IPS-NIHi11 (cell line): ENCODE data around the gene FBXL16.

Experiments used
- DNase-seq: peaks from one replicate; pipeline ENCODE4 v3.0.0; 2012; ENCODE audit warnings: mixed read lengths, low spot score

The FBXL16 gene

DNA sequence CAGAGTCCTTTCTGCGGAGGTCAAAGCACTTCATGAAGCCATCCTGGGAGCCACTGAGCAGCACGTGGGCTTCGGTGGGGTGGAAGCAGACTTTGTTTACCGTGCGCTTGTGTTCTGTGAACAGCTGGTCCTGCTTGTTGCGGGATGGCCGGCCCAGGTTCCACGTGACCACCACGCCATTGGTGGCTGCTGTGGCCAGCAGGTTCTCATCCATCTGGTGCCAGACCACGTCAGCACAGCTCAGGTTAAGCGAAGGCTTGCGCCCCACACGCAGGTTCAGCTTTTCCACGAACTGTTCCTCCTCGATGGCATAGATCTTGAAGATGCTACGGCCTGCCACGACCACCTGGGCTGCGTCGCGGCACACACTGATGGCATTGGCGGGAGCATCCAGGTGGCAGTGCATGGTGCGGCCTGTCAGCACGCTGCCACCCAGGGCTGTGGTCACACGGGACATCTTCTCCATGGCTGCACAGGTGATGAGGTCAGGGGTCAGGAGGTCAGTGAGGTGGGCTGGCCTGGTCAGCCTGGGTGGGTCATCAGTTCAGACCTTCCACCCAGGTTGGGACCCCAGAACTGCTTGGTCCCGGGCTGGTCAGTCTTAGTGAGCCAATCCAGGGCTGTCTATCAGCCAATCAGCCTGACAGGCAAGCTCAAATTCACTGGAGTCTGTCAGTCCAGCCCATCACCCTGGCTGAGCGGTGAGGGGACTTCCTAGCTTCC lies 16.3 kb downstream of the FBXL16 start:
- no peak for DNase-seq

DNA sequence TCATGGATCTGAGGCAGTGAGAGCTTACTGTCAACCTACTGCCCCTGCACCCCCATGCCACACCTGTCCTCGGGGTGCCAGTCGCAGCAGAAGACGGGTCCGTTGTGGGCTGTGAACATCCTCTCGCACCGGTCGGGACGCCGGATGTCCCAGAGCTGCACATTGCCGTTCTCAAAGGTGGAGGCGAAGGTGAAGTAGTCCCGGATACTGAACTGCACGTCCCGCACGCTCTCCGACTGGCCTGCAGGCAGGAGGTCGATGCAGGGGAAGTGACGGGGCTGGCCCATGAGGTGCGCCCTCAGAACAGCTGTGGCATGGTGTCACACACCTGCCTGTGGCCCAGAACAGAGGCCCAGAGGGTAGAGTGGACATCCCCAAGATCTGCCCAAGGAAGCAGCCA lies 18.1 kb downstream of the FBXL16 start:
- no peak for DNase-seq

DNA sequence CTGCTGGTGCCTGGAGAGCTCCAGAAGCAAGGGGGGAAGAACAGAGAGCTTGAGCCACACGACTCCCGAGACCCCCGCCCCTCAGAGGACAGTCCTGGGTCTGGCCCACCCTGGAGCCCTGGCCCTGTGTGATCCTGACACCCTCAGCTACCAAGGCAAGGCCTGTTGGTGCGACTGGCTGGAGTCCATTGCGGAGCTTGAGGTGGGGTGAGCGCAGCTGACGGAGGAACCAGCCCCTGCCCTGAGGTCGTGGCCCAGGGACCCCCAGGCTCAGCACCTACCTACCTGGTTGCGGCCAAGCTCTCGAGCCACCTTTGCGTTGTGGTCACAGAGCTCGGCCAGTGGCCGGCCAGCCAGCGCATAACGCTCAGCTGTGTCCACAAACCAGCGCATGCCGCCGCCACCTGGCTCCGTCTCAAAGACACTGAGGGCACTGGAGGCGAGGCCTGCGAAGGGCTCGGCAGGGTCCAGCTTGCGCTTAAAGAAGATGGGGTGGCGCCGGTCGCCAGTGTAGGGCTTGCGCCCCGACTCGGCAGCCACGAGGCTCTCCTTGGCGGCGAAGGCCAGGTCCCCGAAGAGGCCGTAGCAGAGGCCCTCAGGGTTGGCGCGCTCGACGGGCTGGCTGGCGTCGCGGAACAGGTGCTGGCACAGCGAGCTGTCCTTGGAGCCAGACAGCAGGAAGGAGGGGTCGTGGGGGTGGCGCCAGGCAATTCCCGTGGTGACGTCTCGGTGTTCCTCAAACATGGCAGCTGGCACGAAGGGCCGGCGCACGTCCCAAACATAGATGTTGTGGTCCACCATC lies 18.9 kb downstream of the FBXL16 start:
- DNase-seq, result no peak

DNA sequence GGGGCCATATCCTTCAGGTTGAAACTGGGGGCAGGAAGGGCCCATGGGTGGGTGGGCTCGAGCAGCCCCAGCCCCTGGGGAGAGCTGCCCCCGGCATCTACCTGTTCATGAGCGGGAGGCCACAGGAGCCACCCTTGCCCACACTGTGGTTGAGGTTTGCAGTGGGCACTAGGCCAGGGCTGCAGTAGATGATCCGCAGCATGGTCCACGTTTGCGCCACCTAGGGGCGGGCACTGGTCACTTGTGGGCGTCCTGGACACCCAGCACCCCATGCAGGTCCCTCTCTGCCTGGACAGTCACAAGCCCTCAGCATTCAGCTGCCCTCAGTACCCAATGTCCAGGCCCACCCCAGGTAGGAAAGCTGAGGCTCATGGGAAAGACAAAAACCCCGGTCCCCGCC lies 19.6 kb downstream of the FBXL16 start:
- DNase-seq, result peak; percentile 54

DNA sequence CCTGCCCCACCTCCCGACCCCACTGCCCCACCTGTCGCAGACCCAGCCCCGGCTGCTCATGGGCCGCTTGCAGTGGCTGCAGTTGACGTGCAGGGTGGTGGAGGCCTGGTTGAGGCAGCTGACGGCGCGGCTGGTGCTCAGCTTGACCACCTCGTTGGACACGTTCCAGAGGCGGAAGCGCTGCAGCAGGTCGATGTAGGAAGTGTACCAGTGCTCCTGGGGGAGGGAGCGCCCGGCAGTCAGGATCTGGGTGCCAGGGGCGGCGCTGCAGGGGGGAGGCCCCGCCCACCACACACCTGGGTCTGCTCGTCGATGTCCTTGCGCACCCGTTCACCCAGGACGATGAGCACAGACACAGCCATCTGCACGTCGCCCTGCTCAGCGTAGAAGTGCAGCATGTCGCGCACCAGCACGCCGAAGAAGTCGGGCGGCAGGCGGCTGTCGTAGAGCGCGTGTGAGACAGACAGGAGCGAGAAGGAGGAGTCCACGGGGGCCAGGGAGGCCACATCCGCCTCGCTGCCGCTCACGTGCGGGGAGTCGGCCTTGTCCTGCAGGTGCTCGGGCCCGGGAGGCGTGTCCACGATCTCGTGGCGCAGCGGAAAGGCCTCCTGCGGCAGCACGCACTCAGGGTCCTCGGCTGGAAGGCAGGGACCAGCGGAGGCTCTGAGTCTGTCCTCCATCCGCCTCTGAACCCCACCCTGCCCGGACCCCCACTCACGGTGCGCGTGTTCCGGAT lies 20.5 kb downstream of the FBXL16 start:
- no peak for DNase-seq

DNA sequence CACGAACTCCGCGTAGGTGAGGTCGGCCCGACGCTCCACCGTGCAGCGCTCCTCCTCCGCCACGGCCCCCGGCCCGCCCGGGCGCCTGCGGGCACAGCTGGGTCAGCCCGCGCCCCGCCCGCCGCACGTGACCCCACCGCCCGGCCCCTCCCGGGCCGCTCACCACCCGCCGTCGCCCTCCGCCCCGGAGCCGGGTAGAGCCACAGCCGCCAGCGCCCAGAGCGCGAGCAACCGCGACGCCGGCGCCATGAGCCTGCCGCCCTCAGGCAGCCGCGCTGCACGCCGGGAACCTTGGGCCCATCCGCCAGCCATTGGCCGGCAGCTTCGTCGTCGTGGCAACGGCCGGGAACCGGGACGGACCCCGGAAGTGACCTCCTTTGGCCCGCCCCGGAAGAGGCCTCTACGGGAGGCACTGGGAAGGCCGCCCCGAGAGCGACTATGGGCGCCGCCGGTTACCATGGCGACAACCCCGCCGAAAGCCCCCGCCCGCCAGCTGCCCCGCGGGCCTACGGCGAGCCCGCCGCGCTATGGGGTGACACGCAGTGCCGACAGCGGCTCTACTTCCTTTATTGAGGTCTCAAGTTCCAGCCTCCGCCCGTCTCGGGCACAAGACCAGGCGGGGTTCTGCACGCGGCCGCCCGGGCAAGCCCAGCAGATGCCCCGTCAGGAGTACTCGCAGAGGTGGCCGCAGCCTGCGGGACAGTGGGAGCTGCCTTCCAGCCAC lies 21.4 kb downstream of the FBXL16 start, which contains the start of gene JMJD8:
Gene JMJD8, minus strand, starts transcription at position 264 of the 724 bp plus-strand sequence. Its CDS starts 15 bp downstream, at position 249.
- DNase-seq, result peak; percentile 92

DNA sequence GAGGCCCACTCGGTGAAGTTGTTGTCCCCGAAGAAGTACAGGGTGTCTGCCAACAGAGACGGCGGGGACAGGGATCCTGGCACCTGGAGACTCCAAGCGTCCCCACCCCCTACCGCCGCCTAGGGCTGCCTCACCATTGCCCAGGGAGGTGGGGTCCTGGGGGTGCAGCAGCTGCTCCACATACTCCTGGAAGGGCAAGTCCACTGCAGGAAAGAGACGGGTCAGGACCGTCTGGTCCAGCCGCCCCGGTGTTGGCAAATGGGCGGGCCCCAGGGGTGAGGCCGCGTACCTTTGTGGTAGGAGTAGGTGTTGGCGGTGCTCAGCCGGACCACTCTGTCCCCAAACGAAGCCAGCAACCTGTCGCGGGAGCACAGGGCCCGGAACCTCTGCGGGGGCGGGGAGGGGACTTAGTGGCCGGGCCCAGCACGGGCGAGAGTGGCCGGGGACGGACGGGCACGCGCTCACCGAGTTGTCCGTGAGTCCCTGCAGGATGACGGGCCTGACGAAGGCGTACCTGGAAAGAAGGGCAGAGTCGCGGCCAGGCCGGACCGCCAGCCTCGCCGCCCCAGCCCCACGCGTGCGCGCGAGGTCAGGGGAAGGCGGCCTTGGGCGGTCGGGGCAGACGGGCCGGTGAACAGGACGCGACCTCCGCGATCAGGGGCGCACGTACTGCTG lies 22.1 kb downstream of the FBXL16 start:
- DNase-seq, result no peak

DNA sequence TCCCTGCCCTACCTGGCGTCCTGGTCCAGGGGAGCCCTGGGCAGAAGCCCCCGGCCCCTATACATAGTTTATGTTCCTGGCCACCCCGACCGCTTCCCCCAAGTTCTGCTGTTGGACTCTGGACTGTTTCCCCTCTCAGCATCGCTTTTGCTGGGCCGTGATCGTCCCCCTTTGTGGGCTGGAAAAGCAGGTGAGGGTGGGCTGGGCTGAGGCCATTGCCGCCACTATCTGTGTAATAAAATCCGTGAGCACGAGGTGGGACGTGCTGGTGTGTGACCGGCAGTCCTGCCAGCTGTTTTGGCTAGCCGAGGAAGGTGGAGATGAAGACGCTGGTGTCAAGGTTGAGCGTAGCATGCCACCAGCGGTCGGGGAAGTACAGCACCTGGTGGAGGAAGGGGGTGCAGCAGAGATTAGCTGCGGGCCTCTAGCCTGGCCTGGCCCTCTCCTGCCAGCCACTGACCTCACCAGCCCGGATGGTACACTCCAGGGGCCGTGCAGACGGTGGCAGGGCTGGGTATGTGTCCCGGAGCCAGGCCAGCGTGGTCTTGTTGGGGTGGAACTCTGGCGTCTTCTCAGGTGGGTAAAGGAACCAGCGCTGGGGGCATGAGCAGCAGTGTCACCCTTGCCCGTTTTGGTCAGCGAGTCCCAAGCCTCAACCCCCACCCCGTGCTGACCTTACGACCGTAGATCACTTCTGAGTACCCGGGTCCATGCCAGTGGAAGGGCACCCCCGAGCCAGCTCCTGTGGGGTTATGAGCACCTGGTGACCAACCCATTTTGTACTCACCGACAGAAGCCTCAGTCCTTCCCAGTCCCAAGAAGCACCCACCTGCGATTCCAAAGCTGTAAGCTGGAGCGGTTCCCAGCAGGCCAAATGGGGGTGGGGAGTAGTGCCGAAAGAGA lies 22.9 kb downstream of the FBXL16 start:
- DNase-seq, result no peak

DNA sequence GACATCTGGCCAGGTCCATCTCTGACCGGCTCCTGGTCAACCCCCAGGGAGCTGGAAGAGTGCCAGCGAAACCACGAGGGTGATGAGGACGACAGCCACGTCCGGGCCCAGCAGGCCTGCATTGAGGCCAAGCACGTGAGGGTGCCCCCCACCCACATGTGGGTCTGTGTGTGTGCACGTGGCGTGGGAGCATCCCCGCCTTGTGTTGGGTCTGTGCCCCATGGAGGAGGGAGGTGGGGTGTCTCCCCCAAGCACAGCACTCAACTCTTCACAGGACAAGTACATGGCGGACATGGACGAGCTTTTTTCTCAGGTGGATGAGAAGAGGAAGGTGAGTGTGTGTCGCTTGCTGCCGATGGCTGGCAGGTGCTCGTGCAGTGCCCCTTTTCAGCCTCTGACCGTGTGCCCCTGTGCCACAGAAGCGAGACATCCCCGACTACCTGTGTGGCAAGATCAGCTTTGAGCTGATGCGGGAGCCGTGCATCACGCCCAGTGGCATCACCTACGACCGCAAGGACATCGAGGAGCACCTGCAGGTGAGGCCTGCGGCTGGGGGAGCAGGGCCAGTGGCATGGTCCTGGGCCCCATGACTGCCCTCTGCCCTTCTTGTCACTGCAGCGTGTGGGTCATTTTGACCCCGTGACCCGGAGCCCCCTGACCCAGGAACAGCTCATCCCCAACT lies 23.7 kb downstream of the FBXL16 start:
- DNase-seq, result no peak

DNA sequence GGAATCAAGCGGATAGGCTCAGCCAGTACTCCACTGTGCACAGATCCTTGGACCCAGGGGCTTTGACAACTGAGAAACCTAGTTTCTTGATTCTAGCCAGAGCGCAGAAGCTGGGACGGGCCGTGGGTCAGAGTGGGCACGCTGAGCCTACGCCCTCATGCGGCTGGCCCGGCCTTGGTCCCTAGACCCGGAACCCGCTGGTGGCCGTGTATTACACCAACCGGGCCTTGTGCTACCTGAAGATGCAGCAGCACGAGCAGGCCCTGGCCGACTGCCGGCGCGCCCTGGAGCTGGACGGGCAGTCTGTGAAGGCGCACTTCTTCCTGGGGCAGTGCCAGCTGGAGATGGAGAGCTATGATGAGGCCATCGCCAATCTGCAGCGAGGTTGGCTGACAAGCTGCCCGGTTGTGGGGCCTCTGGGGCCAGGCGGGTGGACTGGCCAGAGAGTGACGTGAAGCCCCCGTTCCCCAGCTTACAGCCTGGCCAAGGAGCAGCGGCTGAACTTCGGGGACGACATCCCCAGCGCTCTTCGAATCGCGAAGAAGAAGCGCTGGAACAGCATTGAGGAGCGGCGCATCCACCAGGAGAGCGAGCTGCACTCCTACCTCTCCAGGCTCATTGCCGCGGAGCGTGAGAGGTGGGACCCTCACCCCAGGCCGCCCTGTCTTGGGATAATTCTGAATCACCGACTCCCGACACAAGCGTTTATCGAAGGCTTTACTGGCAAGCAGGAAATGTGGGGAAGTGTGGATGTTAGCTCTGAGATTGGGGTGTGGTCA lies 24.4 kb downstream of the FBXL16 start:
- DNase-seq, result no peak

DNA sequence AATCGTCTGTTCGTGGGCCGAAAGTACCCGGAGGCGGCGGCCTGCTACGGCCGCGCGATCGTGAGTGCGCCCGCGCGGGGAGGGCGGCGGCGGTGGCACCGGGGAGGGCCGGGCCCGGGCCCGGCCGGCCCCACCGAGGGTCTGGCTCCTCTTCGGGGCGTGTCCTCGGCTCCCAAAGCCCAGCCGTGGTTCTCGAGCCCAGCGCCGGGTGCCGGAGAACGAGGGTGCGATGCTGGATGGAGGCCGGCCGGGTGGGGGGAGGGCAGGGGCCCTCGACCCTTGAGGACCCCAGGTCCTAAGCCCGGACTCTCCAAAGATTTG lies 25.0 kb downstream of the FBXL16 start:
- no peak for DNase-seq

DNA sequence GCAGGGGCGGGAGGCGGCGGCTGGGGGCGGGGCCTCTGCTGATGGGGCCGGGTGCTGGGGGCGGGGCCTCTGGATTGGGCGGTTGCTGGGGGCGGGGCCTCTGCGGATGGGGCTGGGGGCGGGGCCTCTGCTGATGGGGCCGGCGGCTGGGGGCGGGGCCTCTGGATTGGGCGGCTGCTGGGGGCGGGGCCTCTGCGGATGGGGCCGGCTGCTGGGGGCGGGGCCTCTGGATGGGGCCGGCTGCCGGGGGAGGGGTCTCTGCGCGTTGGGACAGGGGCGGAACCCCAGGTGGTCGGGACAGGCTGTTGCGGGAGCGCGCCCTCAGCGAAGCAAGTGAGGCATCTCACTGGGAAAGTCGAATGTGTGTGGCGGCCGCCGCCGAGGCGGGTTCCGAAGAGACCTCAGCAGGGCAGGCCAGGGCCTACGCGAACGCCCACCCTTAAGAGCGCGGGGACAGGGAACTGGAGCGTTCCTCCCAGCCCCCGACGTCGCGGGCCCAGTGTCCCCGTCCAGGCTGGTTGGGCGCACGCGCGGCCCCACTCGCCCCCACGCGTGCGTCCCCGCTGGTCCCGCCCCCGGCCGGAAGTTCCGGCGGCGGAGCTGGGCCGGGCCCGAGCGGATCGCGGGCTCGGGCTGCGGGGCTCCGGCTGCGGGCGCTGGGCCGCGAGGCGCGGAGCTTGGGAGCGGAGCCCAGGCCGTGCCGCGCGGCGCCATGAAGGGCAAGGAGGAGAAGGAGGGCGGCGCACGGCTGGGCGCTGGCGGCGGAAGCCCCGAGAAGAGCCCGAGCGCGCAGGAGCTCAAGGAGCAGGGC lies 25.6 kb downstream of the FBXL16 start, which contains the start of gene STUB1:
Gene STUB1, plus strand, starts transcription at position 597 of the 811 bp plus-strand sequence. Its CDS starts 116 bp downstream, at position 713.
- DNase-seq, result peak; percentile 82

DNA sequence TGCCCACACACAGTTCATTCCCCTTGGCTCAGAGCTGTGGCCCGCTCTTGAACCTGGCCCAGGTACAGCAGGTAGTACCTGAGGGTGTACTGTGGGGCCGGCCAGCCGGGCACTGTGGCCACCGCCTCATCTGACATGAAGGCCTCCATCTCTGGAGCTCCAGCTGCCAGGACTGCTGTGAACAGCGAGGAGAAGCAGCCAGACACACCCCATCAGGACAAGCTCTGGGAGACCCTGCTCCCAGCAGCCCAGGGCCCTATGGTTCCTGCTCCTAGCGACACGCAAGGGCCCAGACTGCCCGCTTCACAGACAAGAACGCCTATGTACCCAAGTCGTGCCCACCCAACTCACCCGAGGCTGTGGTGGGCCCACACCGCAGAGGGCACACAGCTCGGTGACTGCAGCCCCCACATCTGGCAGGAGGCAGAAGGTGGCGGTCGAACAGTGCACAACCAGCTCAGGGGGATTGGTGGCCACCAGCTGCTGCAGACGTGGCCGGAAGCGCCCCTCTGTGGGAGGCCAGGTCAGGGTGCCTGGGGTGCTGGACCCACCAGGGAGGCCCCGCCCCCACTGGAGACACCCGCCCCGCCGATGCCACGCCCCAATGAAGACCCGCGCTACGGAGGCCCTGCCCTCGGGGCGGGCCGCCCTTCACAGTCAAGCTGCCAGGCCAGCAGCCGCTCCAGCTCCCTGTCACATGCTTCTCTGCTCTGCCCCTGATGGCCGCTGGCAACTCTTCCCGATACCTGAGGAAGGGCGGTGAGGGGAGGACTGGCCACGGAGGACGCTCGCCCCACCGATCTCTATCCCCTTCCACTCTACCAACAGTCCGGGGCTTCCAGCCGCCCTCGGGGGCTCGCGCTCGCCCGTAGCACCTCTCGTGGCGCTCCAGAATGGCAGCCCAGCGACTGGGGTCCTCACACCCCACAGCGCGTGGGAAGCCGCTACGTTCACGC lies 26.5 kb downstream of the FBXL16 start:
- DNase-seq, result peak; percentile 73

DNA sequence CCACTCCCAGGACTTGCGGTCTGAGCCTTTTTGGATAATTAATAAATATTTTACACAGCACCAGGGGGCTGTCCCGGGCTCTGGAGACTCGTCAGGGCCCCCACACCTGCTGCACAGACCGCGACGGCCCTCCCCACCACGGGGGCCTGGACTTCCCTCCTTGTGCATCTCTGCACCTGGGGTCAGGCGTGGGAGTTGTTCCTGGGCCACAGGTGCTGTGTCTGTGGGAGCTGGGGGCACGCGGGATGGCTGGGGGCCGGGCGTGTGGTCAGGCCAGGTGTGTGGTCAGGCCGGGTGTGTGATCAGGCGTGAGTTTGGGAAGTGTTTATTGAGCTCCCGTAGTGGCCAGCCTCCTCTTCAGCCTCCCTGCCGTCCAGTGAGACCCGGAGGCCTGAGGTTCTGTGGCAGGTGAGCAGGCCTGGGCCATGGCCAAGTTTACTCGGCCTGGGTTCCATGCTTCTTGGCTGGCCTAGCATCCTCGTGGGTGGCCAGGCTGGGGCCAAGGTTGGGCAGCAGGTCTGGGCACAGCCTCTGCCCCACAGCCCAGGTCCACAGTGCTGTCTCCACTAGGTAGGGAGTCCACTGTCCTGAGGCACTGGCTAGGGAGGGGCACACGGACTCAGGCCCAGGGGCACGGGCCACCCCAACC lies 27.3 kb downstream of the FBXL16 start:
- no peak for DNase-seq

DNA sequence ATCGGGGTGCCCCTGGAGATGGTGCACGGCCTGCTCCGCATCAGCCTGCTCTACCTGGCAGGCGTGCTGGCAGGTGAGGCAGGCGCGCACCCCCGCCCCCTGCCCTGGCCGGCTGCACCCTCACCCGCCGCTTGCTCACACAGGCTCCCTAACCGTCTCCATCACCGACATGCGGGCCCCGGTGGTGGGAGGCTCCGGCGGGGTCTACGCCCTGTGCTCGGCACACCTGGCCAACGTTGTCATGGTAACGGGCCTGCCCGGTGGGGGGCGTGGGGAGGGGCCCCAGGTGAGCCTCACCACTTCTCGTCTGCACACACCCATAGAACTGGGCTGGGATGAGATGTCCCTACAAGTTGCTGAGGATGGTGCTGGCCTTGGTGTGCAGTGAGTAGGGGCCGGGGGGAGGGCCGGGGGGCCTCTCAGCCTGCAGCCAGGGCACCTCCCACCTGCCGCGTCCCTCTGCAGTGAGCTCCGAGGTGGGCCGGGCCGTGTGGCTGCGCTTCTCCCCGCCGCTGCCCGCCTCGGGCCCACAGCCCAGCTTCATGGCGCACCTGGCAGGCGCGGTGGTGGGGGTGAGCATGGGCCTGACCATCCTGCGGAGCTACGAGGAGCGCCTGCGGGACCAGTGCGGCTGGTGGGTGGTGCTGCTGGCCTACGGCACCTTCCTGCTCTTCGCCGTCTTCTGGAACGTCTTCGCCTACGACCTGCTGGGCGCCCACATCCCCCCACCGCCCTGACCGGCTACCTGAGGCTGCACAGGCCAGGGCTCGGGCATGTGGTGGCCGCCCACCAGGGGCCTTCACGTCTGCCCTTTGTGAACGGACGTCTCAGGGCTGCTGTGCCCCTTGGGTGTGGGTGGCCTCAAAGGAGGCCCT lies 28.0 kb downstream of the FBXL16 start:
- DNase-seq, result no peak
